HEK293 (cell line): ENCODE data around the gene KANK3.

ENCODE experiments used
- CTCF ChIA-PET: fragments of 350-600 bp; formaldehyde crosslinking; extraction: SDS; loops from one replicate; lab custom pipeline; 2021; ENCODE audit warnings: antibody characterized with exemption; lab: Yijun Ruan, JAX
- POLR2A ChIA-PET: fragments of 300-600 bp; formaldehyde crosslinking; extraction: SDS; loops from one replicate; lab custom pipeline; 2020; ENCODE audit warnings: antibody characterized with exemption, inconsistent platforms; lab: Yijun Ruan, JAX
- H3K27ac ChIP-seq: fragments of 200-500 bp; sonication (Bioruptor generic); 2 replicates; pipeline ENCODE4 v1.5.1; 2014; ENCODE audit warnings: low read depth, low read length, control low read depth, inconsistent platforms; ENCODE audit errors: extremely low read depth
- H3K36me3 ChIP-seq, 2 experiments: fragments of 200-500 bp in 1 of 2; sonication (Bioruptor generic) in 1 of 2; 1 replicate in 1 of 2; 2 replicates in 1 of 2; pipeline ENCODE4 v1.5.1; 2014 to 2017; ENCODE audit warnings: inconsistent platforms in 2 of 2, low read length in 2 of 2; ENCODE audit not compliant: control insufficient read depth in 2 of 2, insufficient read depth in 1 of 2
- H3K4me1 ChIP-seq: fragments of 200-500 bp; sonication (Bioruptor generic); 2 replicates; pipeline ENCODE4 v1.5.1; 2014; ENCODE audit warnings: mild to moderate bottlenecking, low read length, inconsistent platforms; ENCODE audit not compliant: control insufficient read depth, insufficient read depth
- H3K4me3 ChIP-seq: 2 replicates; pipeline ENCODE4 v1.5.1; 2011; ENCODE audit warnings: low read depth, mild to moderate bottlenecking, control low read depth, low read length, moderate library complexity
- H3K9me3 ChIP-seq: fragments of 200-500 bp; sonication (Bioruptor generic); 2 replicates; pipeline ENCODE4 v1.5.1; 2014; ENCODE audit warnings: low read depth, low read length, inconsistent platforms; ENCODE audit not compliant: control insufficient read depth, insufficient read depth
- EGR2 ChIP-seq: fragments of 450-650 bp; formaldehyde crosslinking; IDR thresholded peaks from 2 replicates; pipeline ENCODE4 v1.5.1; 2016; ENCODE audit warnings: low read depth, missing biosample characterization, missing genetic modification characterization
- IKZF3 ChIP-seq: fragments of 450-650 bp; IDR thresholded peaks from 2 replicates; pipeline ENCODE4 v1.5.0; 2018; ENCODE audit warnings: missing biosample characterization, mild to moderate bottlenecking, missing genetic modification characterization, moderate library complexity
- PATZ1 ChIP-seq: fragments of 450-650 bp; formaldehyde crosslinking; IDR thresholded peaks from 2 replicates; pipeline ENCODE4 v1.5.1; 2016; ENCODE audit warnings: missing biosample characterization, missing genetic modification characterization
- PRDM1 ChIP-seq: fragments of 450-650 bp; formaldehyde crosslinking; IDR thresholded peaks from 2 replicates; pipeline ENCODE4; 2016; ENCODE audit warnings: missing biosample characterization, missing genetic modification characterization
- PRDM4 ChIP-seq: fragments of 450-650 bp; formaldehyde crosslinking; IDR thresholded peaks from 2 replicates; pipeline ENCODE4 v1.5.1; 2017; ENCODE audit warnings: missing biosample characterization, missing genetic modification characterization
- ZFHX2 ChIP-seq: fragments of 450-650 bp; formaldehyde crosslinking; conservative IDR thresholded peaks from 2 replicates; pipeline ENCODE4 v1.5.1; 2016; ENCODE audit warnings: missing biosample characterization, missing genetic modification characterization
- ZNF155 ChIP-seq: fragments of 450-650 bp; formaldehyde crosslinking; IDR thresholded peaks from 2 replicates; pipeline ENCODE4 v1.5.1; 2016; ENCODE audit warnings: missing biosample characterization, missing genetic modification characterization
- ZNF157 ChIP-seq: fragments of 450-650 bp; formaldehyde crosslinking; IDR thresholded peaks from 2 replicates; pipeline ENCODE4 v1.5.1; 2016; ENCODE audit warnings: missing biosample characterization, missing genetic modification characterization
- ZNF2 ChIP-seq: fragments of 450-650 bp; formaldehyde crosslinking; IDR thresholded peaks from 2 replicates; pipeline ENCODE4 v1.5.1; 2016; ENCODE audit warnings: missing biosample characterization, missing genetic modification characterization
- ZNF324 ChIP-seq: fragments of 450-650 bp; formaldehyde crosslinking; IDR thresholded peaks from 2 replicates; pipeline ENCODE4 v1.5.1; 2016; ENCODE audit warnings: missing biosample characterization, missing genetic modification characterization
- ZNF335 ChIP-seq: fragments of 450-650 bp; formaldehyde crosslinking; conservative IDR thresholded peaks from 2 replicates; pipeline ENCODE4 v1.5.1; 2016; ENCODE audit warnings: missing biosample characterization, missing genetic modification characterization
- ZNF362 ChIP-seq: fragments of 450-650 bp; formaldehyde crosslinking; IDR thresholded peaks from 2 replicates; pipeline ENCODE4 v1.5.1; 2016; ENCODE audit warnings: missing biosample characterization, missing genetic modification characterization
- ZNF366 ChIP-seq: fragments of 450-650 bp; formaldehyde crosslinking; conservative IDR thresholded peaks from 2 replicates; pipeline ENCODE4 v1.5.1; 2016; ENCODE audit warnings: missing biosample characterization, missing genetic modification characterization
- ZNF394 ChIP-seq: fragments of 450-650 bp; formaldehyde crosslinking; IDR thresholded peaks from 2 replicates; pipeline ENCODE4 v1.5.1; 2016; ENCODE audit warnings: missing biosample characterization, missing genetic modification characterization, mild to moderate bottlenecking, moderate library complexity, borderline replicate concordance
- ZNF398 ChIP-seq: fragments of 450-650 bp; formaldehyde crosslinking; IDR thresholded peaks from 2 replicates; pipeline ENCODE4 v1.5.1; 2017; ENCODE audit warnings: missing biosample characterization, missing genetic modification characterization
- ZNF639 ChIP-seq: fragments of 450-650 bp; formaldehyde crosslinking; IDR thresholded peaks from 2 replicates; pipeline ENCODE4 v1.5.1; 2016; ENCODE audit warnings: missing biosample characterization, missing genetic modification characterization
- TF ChIP-seq, protein P1 (sequence below): fragments of 450-650 bp; formaldehyde crosslinking; IDR thresholded peaks from 2 replicates; pipeline ENCODE4 v1.5.1; 2016; ENCODE audit warnings: missing biosample characterization, missing genetic modification characterization
- TF ChIP-seq, protein P2 (sequence below): fragments of 450-650 bp; formaldehyde crosslinking; IDR thresholded peaks from 2 replicates; pipeline ENCODE4 v1.5.1; 2017; ENCODE audit warnings: missing biosample characterization, missing genetic modification characterization
- TF ChIP-seq, protein P3 (sequence below): fragments of 450-650 bp; formaldehyde crosslinking; IDR thresholded peaks from 2 replicates; pipeline ENCODE4 v1.5.1; 2017; ENCODE audit warnings: missing biosample characterization, missing genetic modification characterization

KANK3 gene

GRCh38 chr19:8352134-8352827, 9.2 kb upstream of the KANK3 start:
- ChIA-PET CTCF (interaction anchor here (0.6 to 4.7 kb wide), 16 partner anchors 10 to 236 kb away, joined by 3 to 87 read pairs (median 5); partner anchors contain the start of gene RAB11B), POLR2A (interaction anchor here (0.8 to 2.6 kb wide), 5 partner anchors 10 to 319 kb away, joined by 3 to 24 read pairs (median 6); partner anchors contain the start of gene RAB11B)
- Histone ChIP-seq H3K4me3 (peak overlapping the region; percentile 10; the same call in 1 of the 2 replicates), H3K36me3 (no peaks in the 10 kb centered on the region), H3K9me3 (no peaks in the 10 kb centered on the region), H3K27ac (no peak overlapping the region), H3K4me1 (no peaks in the 10 kb centered on the region)
- no peak for TF ChIP-seq ZNF157 (tag by site-specific recombination)
- TF ChIP-seq, protein P1, sequence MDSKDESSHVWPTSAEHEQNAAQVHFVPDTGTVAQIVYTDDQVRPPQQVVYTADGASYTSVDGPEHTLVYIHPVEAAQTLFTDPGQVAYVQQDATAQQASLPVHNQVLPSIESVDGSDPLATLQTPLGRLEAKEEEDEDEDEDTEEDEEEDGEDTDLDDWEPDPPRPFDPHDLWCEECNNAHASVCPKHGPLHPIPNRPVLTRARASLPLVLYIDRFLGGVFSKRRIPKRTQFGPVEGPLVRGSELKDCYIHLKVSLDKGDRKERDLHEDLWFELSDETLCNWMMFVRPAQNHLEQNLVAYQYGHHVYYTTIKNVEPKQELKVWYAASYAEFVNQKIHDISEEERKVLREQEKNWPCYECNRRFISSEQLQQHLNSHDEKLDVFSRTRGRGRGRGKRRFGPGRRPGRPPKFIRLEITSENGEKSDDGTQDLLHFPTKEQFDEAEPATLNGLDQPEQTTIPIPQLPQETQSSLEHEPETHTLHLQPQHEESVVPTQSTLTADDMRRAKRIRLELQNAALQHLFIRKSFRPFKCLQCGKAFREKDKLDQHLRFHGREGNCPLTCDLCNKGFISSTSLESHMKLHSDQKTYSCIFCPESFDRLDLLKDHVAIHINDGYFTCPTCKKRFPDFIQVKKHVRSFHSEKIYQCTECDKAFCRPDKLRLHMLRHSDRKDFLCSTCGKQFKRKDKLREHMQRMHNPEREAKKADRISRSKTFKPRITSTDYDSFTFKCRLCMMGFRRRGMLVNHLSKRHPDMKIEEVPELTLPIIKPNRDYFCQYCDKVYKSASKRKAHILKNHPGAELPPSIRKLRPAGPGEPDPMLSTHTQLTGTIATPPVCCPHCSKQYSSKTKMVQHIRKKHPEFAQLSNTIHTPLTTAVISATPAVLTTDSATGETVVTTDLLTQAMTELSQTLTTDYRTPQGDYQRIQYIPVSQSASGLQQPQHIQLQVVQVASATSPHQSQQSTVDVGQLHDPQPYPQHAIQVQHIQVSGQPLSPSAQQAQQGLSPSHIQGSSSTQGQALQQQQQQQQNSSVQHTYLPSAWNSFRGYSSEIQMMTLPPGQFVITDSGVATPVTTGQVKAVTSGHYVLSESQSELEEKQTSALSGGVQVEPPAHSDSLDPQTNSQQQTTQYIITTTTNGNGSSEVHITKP (tag by site-specific recombination) = peak; percentile 49; the same call in 1 of the 2 replicates
- TF ChIP-seq ZNF362 (tag by site-specific recombination) = peak; percentile 95
- TF ChIP-seq PRDM1 (tag by site-specific recombination) = peak; percentile 98
- TF ChIP-seq PRDM4 = peak; percentile 72
- TF ChIP-seq ZNF366 (tag by site-specific recombination) = peak; percentile 100
- TF ChIP-seq ZFHX2 (tag by site-specific recombination) = peak; percentile 76
- TF ChIP-seq ZNF324 (tag by site-specific recombination) = peak; percentile 70
- TF ChIP-seq ZNF394 (tag by site-specific recombination) = no peak
- TF ChIP-seq EGR2 (tag by site-specific recombination) = peak; percentile 55; the same call in 1 of the 2 replicates
- 0 out of 2 replicates have a peak, but pooled peaks have one; percentile 30 for TF ChIP-seq ZNF639 (tag by site-specific recombination)
- TF ChIP-seq, protein P2, sequence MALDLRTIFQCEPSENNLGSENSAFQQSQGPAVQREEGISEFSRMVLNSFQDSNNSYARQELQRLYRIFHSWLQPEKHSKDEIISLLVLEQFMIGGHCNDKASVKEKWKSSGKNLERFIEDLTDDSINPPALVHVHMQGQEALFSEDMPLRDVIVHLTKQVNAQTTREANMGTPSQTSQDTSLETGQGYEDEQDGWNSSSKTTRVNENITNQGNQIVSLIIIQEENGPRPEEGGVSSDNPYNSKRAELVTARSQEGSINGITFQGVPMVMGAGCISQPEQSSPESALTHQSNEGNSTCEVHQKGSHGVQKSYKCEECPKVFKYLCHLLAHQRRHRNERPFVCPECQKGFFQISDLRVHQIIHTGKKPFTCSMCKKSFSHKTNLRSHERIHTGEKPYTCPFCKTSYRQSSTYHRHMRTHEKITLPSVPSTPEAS (tag by site-specific recombination) = no peak
- 0 out of 2 replicates have a peak, but pooled peaks have one; percentile 58 for TF ChIP-seq ZNF335 (tag by site-specific recombination)
- no peak for TF ChIP-seq IKZF3 (tag by site-specific recombination)
- no peak for TF ChIP-seq ZNF155 (tag by site-specific recombination)
- 0 out of 2 replicates have a peak, but pooled peaks have one; percentile 23 for TF ChIP-seq ZNF398 (tag by site-specific recombination)
- TF ChIP-seq, protein P3, sequence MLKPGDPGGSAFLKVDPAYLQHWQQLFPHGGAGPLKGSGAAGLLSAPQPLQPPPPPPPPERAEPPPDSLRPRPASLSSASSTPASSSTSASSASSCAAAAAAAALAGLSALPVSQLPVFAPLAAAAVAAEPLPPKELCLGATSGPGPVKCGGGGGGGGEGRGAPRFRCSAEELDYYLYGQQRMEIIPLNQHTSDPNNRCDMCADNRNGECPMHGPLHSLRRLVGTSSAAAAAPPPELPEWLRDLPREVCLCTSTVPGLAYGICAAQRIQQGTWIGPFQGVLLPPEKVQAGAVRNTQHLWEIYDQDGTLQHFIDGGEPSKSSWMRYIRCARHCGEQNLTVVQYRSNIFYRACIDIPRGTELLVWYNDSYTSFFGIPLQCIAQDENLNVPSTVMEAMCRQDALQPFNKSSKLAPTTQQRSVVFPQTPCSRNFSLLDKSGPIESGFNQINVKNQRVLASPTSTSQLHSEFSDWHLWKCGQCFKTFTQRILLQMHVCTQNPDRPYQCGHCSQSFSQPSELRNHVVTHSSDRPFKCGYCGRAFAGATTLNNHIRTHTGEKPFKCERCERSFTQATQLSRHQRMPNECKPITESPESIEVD (tag by site-specific recombination) = no peak
- TF ChIP-seq PATZ1 (tag by site-specific recombination) = peak; percentile 26
- TF ChIP-seq ZNF2 = 0 out of 2 replicates have a peak, but pooled peaks have one; percentile 41
